Suprapubic skin (tissue), 4 donors: ENCODE data around the gene MAP3K10. TPM values are rescaled to one million over a fixed set of nuclear protein-coding genes. Genes with fewer than 3 reads are reported as not detected.
"Not testable (repeated sequence)": the region's sequence is repeated elsewhere in the genome, so short reads cannot be mapped to it uniquely, and the experiment has no call there.

Experiments used
- DNase-seq, 2 donors: peaks; one replicate each; pipeline ENCODE4 v3.0.0-alpha.2; 2019; ENCODE audit warnings: low spot score in 2 of 2
- H3K27ac ChIP-seq: fragments of 200-600 bp; sonication (generic); one replicate; pipeline ENCODE4 v1.5.1; 2019
- H3K27me3 ChIP-seq: fragments of 200-600 bp; sonication (generic); one replicate; pipeline ENCODE4 v1.5.1; 2019
- H3K36me3 ChIP-seq: fragments of 200-600 bp; sonication (generic); one replicate; pipeline ENCODE4 v1.5.1; 2019
- H3K4me1 ChIP-seq: fragments of 200-600 bp; sonication (generic); one replicate; pipeline ENCODE4 v1.5.1; 2019
- H3K4me3 ChIP-seq: fragments of 200-600 bp; sonication (generic); one replicate; pipeline ENCODE4 v1.5.1; 2019; ENCODE audit warnings: mild to moderate bottlenecking
- H3K9me3 ChIP-seq: fragments of 200-600 bp; sonication (generic); one replicate; pipeline ENCODE4 v1.5.1; 2019
- EP300 ChIP-seq: sonication (generic); formaldehyde crosslinking; IDR thresholded peaks from one replicate; pipeline ENCODE4 v1.6.1; 2017; ENCODE audit warnings: antibody characterized with exemption
- POLR2A ChIP-seq, 2 donors: fragments of 450-650 bp; IDR thresholded peaks; one replicate each; pipeline ENCODE4 v1.6.1; 2017; ENCODE audit warnings: antibody characterized with exemption in 2 of 2, mild to moderate bottlenecking in 2 of 2, moderate library complexity in 2 of 2
- POLR2AphosphoS5 ChIP-seq, 3 donors: sonication (generic); formaldehyde crosslinking; IDR thresholded peaks; one replicate each; pipeline ENCODE4 v1.6.1; 2017; ENCODE audit warnings: antibody characterized with exemption in 3 of 3
- WGBS: methylation state at CpG from one replicate; pipeline ENCODE4 v1.1.5; 2018; 5-methylcytosine and 5-hydroxymethylcytosine counted together
- total RNA-seq, 4 donors: library from RNA; depleted of rRNA; stranded (reverse); fragments of >200 nt; gene quantifications; one replicate each; pipeline ENCODE4 v1.1.0, GENCODE V29; 2016
- TF ChIP-seq, protein P1 (sequence below), 2 donors: fragments of 200-600 bp in 1 of 2; fragments of 450-650 bp in 1 of 2; sonication (generic) in 1 of 2; IDR thresholded peaks; one replicate each; pipeline ENCODE4 v1.5.1; 2016 to 2019; ENCODE audit warnings: antibody characterized with exemption in 2 of 2, mild to moderate bottlenecking in 1 of 2, moderate library complexity in 1 of 2

The MAP3K10 gene
- total RNA-seq, 4 donors from 2014 or later, result 11.0 to 20.4 (median 17.1) TPM

GRCh38 chr19:40216013-40216776 lies 25.0 kb downstream of the MAP3K10 start:
- no peak overlapping the region for H3K27ac ChIP-seq
- H3K27me3 ChIP-seq, result peaks cover 39% of the 10 kb centered on the region
- H3K4me1 ChIP-seq, result peaks cover 27% of the 10 kb centered on the region
- no peaks in the 10 kb centered on the region for H3K9me3 ChIP-seq
- TF ChIP-seq, protein P1, sequence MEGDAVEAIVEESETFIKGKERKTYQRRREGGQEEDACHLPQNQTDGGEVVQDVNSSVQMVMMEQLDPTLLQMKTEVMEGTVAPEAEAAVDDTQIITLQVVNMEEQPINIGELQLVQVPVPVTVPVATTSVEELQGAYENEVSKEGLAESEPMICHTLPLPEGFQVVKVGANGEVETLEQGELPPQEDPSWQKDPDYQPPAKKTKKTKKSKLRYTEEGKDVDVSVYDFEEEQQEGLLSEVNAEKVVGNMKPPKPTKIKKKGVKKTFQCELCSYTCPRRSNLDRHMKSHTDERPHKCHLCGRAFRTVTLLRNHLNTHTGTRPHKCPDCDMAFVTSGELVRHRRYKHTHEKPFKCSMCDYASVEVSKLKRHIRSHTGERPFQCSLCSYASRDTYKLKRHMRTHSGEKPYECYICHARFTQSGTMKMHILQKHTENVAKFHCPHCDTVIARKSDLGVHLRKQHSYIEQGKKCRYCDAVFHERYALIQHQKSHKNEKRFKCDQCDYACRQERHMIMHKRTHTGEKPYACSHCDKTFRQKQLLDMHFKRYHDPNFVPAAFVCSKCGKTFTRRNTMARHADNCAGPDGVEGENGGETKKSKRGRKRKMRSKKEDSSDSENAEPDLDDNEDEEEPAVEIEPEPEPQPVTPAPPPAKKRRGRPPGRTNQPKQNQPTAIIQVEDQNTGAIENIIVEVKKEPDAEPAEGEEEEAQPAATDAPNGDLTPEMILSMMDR (IDR thresholded peaks at IDR 0.05), result no peak
- TF ChIP-seq EP300, result no peak
- TF ChIP-seq POLR2A (IDR thresholded peaks at IDR 0.05), result no peak
- no peak for TF ChIP-seq POLR2AphosphoS5 (IDR thresholded peaks at IDR 0.05)
- peaks cover 20% of the 10 kb centered on the region for H3K36me3 ChIP-seq
- no peak for DNase-seq
- WGBS, result 35% methylated on average over 21 of the region's 23 CpGs
- no peak overlapping the region for H3K4me3 ChIP-seq

DNA sequence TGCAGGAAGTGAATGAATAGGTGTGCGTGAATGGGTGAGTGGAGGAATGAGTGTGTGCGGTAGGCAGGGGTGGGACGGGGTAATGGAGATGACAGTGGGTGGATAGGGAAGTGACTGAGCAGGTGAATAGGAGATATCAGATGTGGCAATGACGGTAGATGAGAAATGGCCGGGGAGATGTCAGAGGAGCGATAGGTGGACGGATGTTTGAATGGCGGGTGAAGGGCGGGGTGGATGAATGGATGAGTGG lies 25.5 kb downstream of the MAP3K10 start:
- WGBS, result 20% methylated on average over 9 of the region's 9 CpGs
- Histone ChIP-seq H3K36me3 (peaks cover 15% of the 10 kb centered on the region), H3K27me3 (peaks cover 39% of the 10 kb centered on the region), H3K9me3 (no peaks in the 10 kb centered on the region), H3K4me1 (peaks cover 27% of the 10 kb centered on the region), H3K4me3 (peak overlapping the region; percentile 24), H3K27ac (no peak overlapping the region)
- no peak for DNase-seq
- TF ChIP-seq, protein P1 (IDR thresholded peaks at IDR 0.05), result no peak
- no peak for TF ChIP-seq POLR2AphosphoS5 (IDR thresholded peaks at IDR 0.05)
- TF ChIP-seq POLR2A (IDR thresholded peaks at IDR 0.05), result no peak
- TF ChIP-seq EP300, result no peak

DNA sequence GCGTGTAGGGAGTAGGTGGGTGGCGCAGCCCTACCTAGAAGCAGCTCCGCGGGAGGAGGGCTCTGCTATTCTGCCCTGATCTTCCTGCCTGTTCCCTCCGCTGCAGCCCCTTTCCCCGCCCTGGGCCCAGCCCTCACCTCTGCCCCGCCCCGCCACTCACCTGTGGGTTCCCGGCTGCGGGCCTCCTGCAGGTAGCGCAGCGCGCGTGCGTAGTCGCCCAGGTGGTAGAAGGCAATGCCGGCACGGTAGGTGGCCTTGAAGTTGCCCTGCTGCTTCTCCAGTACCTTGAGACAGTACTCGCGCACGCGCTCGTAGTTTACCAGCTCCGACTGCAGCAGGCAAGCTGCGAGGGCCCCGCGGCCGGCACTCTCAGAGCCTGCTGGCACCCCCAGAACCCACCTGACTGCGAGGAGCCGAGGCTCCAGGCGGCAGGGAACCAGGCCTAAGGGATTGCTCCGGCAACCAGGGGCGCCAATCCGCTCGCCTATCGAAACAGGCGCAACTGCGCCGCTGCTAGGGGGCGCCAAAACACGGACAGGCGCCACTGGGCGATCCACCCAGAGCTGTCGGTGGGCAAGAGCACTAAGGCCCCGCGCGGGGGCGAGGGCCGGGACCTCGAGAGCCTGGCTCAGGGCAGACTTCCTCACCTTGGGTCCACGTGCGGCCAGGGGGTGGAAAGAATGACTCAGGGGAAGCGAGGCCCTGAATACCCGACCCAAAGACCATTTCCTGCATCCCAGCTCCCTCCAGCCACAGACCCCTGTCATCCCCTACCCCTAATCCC lies 26.0 kb downstream of the MAP3K10 start:
- Histone ChIP-seq H3K27me3 (peaks cover 39% of the 10 kb centered on the region), H3K4me1 (peaks cover 27% of the 10 kb centered on the region), H3K4me3 (peak overlapping the region; percentile 24), H3K27ac (no peak overlapping the region), H3K36me3 (peaks cover 11% of the 10 kb centered on the region), H3K9me3 (no peaks in the 10 kb centered on the region)
- TF ChIP-seq EP300 (no peak), POLR2AphosphoS5 (IDR thresholded peaks at IDR 0.05) (no peak), POLR2A (IDR thresholded peaks at IDR 0.05) (no peak)
- TF ChIP-seq, protein P1 (IDR thresholded peaks at IDR 0.05), result no peak
- WGBS, result 7% methylated on average over 14 of the region's 54 CpGs
- DNase-seq, result no peak

- H3K27me3 ChIP-seq, result peaks cover 43% of the 10 kb centered on the region
- H3K27ac ChIP-seq, result no peak within 1 kb of the TSS
- peaks cover 31% of the 10 kb centered on the region for H3K4me1 ChIP-seq
- WGBS, result 9% methylated on average over 14 of the region's 75 CpGs
- TF ChIP-seq, protein P1 (IDR thresholded peaks at IDR 0.05), result no peak
- TF ChIP-seq EP300 (no peak), POLR2AphosphoS5 (IDR thresholded peaks at IDR 0.05) (no peak)
- H3K36me3 ChIP-seq, result peaks cover 1% of the 10 kb centered on the region
- DNase-seq, result no peak
- H3K9me3 ChIP-seq, result no peaks in the 10 kb centered on the region
- H3K4me3 ChIP-seq, result peak within 1 kb of the TSS; percentile 24
These were observed 27.0 kb downstream of the MAP3K10 start, which contains the start of gene TTC9B for GRCh38 chr19:40217934-40218890. Gene TTC9B (minus strand): TSS chr19:40218384. CDS start chr19:40218381, 3 bp downstream.

- not testable (repeated sequence) for DNase-seq, H3K4me3 ChIP-seq, H3K9me3 ChIP-seq, H3K36me3 ChIP-seq, H3K27ac ChIP-seq
- H3K27me3 ChIP-seq, result peaks cover 46% of the 10 kb centered on the region
- H3K4me1 ChIP-seq, result peaks cover 34% of the 10 kb centered on the region
- 81% methylated on average over 4 of the region's 4 CpGs for WGBS
These were observed 27.8 kb downstream of the MAP3K10 start for GRCh38 chr19:40219029-40219428.
